Limb (tissue), 2 donors: Measurements from ENCODE around the gene RUNX3.

Source experiments
- DNase-seq, 2 donors: peaks; one replicate each; pipeline ENCODE4 v3.0.0-alpha.2; 2016; ENCODE audit errors: extremely low spot score in 2 of 2

RUNX3 gene

DNA sequence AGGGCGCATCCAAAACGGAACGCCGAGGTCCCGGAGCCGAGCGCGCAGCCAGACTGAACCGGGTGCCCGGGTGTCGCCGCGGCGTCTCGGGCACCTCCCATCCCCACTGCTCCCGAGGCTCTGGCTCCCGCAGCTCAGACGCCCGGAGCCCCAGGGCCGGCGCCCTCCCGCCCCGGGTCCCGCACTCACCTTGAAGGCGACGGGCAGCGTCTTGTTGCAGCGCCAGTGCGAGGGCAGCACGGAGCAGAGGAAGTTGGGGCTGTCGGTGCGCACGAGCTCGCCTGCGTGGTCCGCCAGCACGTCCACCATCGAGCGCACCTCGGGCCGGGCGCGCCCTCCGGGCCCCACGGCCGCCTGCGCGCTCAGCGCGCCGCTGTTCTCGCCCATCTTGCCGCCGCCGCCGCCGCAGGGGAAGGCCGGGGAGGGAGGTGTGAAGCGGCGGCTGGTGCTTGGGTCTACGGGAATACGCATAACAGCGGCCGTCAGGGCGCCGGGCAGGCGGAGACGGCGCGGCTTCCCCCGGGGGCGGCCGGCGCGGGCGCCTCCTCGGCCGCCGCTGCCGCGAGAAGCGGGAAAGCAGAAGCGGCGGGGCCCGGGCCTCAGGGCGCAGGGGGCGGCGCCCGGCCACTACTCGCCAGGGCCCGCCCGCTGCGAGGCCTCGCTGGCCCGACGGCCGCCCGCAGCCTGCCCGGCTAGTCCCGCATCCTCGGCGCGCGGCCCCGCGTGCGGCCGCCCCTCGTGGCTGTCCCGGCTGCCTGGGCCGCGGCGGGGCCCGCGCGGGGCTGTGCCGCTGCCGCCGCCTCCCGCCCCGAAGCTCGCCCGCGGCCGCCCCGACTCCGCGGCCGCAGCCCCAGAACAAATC is 447 bp downstream of the RUNX3 start:
- peak in 1 of 2 donors; percentile 68 for DNase-seq

DNA sequence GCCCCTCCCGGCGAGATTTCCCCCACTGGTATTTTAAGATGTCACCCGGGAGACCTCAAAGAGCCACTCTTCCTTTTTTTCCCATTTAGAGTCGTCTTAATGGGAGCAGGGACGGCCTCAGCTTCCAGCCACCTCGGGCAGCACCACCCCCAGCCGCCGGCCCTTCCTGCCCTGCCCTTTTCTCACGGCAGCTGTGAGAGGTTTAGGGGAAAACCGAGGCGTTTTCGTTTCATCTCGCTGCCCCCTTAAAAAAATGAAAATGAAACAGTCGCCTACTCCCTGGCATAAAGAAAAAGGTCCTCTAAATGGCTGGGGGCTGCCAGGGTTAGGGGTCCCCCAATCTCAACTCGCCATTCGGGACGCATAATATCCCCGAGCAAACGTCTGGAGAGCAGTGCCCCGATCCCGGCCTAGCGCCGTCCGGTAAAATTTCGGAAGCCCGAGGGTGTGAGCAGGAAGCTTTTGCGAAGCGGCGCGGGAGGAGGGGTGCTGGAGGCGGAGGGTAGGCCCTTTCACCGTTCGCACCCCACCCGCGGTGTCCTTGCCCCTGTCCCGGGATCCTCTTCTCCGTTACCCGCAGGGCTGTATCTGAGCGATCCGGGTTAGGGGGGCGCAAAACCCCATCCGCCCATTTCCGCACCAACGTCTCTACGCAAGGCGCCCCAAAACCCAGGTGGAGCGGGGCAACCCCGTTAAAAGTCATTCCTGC is 1.2 kb downstream of the RUNX3 start:
- DNase-seq: peak in 1 of 2 donors; percentile 59

DNA sequence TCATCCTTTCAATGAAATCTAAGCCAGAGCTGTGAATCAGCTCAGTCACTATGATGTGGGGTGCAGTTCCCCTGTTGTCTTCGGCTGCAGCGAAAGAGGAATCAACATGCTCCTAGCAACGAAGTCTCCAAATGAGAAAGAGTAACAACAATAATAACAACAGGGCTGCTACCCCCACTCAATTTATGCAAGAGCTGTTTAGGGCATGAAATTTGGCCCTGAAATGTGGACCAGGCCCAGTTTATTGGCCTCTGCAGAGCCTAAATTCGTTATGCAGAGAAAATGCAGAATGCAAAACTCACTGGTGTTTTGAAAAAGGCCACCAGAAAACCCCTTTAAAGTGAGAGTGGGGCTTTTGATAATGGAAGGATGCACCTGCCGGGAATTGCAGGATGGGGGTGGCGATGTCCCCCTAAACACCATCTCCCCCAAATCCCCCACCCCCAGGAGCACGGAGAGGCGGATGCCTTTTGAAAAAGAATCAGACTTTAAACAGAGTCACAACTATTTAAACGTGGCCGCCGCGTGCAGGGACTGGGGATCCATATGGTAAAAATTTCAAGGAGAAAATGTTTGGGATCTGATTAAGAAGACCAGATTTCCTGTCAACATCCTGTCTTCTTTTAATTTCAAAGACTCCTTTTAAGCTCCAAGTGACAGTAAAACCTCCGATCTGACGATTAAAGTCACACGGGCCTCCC is 1.9 kb downstream of the RUNX3 start:
- peak in 1 of 2 donors; percentile 64 for DNase-seq

DNA sequence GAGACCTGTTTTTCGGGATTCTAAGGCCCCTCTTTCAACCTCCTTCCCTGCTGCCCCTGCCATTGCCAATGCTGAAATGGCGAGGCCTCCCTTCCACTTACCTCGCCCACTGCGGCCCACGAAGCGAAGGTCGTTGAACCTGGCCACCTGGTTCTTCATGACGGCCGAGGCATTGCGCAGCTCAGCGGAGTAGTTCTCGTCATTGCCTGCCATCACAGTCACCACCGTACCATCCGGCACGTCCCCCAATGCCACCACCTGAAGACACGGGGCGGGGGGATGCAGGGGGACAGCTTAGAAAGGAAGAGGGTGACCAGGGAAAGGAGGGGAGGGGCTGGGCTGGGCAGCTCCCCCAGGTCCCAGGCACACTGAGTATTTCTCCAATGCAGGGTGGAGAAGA is 2.6 kb downstream of the RUNX3 start:
- no peak for DNase-seq

DNA sequence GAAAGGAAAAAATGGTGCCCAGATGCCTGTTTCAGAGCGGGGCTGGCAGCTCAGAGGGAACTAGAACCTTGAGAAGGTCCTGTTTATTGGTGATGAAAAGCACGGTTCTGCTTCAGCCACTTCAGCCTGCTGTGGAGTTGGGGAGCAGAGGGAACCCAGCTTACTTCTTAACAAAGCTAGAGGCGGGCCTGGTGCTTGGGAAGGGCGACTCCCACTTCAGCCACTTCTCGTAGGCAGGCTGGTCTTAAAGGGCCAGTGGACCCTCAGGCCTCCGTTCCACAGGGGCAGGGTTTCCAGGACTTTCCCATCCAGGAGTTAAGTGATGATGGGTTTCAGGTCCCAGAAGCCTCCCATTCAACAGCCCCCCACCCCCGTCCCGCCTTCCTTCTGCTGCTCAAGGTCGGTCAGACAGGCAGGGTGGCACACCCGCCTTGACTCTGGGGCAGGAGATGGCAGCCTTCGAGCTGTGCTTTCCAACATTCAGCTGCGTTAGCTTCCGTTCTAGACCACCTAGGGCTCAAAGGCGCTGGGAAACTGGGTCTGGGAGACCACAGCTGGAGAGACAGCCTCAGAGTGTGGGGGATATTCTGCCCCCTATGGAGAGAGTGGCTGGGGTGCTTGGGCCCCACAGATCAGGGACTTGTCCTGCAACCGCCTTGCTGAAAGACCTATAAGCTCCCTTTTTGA is 3.4 kb downstream of the RUNX3 start:
- DNase-seq: no peak

DNA sequence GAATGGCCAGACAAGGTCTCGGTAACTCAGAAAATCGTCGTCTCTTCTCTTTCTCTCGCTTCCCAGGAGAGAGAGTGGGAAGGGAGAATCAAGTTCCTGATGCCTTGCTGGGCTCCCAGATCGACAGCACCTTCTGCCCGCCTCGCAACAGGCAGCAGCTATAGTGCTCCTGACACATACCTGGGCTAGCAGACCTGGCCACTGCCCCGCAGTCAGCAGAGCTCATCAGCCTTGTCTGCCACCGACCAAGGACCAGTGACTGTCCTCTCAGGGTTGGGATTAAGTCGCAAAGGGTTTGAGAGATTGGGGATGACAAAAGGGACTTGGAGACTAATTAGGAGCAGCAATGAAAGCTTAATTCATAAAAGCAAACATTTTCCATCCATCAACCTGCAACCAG is 4.1 kb downstream of the RUNX3 start:
- DNase-seq: no peak

DNA sequence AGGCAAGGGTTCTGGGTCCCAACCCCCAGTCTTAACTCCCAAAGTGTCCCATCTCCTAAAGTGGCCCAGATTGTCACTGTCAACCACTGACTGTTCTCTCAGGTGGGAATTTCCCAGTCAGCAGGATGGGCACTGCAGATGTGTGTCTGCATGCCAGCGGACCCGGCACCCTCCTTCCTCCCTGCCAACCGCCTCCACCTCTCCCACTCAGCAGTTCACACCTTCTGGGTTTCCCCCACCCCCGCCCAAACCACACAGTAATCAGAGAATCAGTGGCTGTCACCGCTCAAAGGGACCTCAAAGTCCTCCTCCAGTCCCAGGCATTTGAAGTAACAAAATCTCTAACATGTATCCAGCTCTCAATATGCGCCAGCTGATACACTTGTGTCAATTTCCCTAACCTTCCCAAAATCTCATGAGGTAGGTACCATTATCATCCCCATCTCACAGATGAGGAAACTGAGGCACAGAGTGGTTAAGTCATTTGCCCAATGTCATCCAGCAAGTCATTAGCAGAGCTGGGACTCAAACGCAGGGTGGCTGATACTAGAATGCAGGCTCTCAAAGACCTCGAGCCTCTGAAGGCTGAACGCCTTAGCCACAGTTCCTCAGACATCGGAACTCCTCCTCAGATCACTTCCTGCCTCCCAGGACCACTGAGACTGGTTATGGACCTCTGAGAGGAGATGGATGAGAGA is 4.8 kb downstream of the RUNX3 start:
- DNase-seq: no peak

DNA sequence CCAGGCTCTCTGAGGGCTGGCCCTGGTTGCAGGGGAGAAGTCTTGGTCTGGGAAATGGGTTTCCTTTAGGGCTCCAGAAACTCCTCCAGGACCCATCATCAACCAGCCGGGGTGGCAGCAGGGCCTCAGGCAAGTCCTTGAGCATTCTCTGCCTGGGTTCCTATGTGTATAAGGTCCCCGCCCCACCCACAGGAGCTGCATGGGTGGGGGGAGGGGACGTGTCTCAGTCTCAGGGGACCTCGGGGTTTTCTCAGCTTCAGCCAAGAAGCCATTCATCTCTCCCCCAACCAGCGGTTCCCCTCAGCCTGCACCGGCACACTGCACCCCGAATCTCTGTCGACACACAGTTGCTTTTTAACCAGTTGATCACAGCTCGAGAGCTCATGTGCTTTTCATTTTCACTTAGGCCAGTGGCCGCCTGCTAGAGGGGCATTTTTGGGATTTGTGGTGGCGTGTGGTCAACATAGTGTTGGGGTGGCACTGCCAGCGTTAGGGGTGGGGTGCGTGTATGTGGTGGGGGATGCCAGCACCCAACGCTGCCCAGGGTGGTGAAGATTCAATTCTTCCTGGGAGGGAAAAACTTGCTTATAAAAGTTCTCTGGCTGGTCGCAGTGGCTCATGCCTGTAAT is 6.5 kb downstream of the RUNX3 start:
- no peak for DNase-seq

DNA sequence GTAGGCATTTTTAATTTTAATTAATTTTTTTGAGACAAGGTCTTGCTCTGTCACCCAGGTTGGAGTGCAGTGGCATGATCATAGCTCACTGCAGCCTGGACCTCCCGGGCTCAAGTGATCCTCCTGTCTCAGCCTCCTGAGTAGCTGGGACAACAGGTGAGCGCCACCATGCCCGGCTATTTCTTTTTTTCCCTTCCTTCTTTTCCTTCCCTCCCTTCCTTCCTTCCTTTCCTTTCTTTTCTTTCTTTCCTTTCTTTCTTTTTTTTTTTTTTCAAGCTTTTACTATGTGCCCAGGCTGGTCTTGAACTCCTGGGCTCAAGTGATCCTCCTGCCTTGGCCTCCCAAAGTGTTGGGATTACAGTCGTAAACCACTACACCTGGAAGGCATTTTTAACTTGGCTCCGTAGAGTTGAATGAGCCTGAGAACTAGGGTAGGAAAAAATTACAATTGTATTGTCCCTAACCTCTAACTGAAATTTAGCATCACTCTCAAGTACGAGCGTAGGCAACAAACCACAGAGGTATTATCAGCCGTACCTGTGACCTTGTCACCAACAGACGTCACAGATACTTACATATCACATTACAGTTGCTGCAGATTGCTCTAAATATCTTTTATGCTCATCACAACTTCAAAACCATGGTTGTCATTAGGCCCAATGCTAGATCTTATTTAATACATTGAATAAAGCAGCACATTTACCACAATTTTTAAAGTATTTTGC is 8.0 kb downstream of the RUNX3 start:
- DNase-seq: no peak

DNA sequence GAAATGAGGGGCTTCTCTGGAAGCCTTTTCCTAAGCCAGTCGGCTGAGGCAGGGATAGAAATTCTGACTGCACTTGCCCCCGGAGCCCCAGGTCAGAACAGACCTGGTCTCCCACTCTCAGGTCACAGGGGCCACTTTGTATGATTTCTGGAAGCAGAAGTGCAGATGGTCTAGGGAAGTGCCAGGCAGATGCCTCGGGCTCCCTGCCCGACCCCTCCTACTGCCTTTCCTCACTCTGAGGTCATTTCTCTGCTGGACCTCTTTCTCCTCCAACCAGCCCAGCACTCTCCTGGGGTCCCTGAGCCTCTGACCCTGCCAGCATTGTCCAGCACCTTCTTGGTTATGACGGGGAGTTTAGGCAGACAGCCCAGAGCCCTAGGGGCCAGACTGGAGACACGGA is 8.7 kb downstream of the RUNX3 start:
- no peak for DNase-seq

DNA sequence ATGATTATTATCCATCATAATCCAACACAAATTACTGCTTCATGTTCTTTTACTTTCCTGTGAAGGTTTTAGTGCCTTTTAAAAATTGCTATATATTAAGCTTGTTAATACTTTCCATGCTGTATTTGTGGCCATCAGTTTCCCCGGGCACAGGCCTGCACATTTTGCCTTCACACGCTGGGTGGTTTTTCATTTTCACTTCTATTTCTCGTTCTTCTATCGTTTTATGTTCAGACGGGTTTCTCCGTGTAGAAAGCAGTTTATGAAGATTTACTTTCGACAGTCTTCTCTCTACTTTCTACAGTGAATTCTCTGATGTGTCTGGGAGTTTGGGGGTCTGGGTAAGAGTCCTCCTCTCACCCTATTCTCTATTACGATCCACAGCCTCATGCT is 9.5 kb downstream of the RUNX3 start:
- DNase-seq: no peak

DNA sequence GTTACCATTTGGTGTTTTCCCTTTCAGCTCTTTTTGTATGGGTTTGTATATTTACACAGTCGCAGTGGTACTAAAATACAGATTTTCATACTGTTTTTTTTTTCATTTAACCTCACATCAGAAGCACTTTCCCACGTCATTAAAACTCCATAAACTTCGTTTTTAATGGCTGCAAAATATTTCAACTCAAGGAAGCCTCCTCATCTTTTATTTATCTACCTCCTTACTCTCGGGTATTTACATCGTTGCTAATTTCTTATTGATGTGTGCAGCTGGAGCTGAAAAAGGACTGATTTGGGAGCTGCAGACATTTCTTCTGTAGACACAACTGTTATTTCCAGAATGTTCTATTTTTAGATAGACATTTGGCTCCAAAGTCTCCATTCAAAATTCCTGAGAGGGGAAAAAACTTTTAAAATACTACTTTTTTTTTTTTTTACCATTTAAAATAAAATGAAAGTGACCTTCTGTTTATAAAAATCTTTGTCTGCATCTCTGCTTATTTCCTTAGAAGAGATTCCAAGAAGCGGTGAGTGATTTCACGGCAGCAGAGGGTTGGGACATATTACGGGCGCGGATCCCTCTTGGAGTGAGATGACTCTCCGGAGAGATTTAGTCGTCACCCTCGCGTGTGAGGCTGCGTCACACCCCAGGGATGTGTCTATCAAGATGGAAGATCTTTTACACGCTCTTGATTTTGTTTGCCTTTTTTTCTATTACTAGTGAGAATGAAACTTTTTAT is 10.1 kb downstream of the RUNX3 start:
- DNase-seq: no peak

DNA sequence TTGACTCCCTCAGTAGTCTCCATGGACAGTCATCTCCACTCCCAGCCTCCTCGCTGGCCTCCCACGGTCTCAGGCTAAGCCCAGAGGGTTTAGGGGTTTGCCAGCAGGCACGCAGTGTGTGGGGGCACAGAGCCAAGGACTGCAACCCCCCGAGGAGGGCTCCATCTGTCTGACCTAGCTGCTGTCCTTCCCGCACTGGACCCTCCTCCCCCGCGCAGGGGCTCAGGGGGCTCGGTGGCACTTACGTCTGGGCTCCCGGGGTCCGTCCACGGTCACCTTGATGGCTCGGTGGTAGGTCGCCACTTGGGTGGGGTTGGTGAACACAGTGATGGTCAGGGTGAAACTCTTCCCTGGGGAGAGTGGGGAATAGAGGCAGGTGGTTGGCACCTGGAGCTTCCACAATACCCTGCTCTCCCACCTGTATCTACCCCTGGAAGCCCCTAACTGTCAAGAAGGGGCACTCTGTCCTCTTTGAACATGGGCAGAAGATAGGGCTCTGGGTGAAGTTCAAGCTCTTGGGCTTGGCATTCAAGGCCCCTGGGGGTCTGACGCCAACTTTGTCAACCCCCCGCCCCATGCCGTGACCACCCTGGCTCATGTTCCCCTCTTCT is 11.0 kb downstream of the RUNX3 start:
- DNase-seq: no peak

DNA sequence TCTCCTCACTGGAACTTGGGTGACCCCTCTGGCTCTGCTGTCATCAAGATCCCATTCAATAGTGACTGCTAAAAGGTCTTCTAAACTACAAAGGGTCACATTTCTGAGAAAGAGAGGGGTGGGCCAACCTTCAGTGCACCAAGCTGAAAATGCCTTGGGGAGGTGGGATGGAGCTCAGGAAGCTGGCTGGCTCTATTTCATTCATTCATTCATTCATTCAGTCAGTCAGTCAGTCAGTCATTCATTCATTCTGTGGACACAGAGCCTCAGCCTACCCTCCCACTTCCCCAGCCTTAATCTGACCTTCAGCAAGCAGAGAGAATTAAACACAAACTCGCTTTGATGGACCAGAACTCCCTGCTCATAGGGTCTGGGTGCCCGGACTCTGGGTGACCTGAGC is 11.7 kb downstream of the RUNX3 start:
- DNase-seq: no peak

DNA sequence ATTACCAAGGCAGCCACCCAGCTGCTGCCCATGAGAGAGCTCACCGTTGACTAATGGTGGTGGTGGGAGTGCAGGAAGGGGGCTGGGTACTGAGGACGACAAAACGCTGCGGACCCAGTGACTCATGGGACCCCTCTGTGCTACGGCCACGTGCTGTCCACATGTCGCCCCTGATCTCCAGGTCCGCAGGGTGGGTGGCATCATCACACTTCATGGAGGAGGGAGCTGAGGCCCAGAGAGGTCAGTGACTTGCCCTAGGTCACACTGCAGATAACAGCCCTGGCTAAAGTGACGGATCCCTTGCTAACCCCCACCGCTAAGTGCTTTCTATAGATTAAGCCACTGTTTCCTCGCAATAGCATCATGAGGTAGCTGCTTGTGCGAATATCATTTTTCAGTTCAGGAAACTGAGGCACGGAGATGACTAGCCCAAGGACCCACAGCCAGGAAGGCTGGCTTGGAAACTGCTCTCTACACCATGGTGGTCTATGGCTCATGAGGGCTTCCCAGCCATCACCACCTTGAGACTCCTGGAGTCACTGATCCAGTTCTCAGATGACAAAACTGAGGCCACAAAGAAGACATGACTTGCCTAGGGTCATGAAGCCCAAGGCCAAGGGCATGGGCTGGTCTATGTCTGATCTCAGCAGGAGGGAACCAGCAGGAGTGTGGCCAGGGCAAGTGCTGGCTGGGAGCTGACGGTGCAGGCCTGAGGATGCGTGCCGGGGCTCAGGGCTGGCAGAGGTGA is 12.6 kb downstream of the RUNX3 start:
- DNase-seq: no peak

DNA sequence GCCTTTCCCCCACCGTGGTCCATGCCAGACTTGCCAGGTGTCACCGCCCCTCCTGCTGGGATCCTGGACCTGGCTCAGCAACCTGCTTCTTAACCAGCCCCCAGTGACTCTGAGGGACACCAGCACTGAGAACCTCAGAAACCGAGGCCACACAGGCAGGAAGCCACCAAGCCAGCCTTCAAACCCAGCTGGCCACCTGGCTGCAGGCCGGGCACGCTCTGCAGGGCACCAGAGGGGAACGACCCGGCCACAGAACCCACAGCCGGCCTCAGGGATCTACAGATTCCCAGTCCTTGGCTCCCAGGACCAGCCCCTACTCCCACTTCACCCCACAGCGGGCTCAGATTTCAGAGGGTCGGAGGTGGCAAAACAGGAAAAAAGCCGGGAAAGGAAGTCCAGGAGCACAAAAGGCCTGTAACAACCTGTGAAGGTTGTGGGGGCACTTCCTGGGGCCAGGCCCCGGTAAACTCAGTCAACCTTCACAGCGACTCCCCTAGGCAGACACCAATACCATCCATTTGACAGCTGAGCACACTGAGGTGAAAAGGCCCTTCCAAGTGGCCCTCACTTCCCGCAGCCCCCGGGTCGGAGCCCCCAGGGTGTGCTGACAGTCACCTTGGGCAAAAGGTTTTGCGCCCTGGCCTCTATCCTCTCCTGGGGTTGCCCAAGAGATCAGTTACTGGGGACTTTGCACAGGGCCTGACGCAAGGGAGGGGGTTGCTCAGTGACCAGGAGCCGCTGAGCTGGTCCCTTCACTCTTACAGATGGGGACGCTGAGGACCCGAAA is 14.1 kb downstream of the RUNX3 start:
- DNase-seq: no peak
